NCI-H1105 treated with DMSO at 0.1 percent for 48 hours (cell line): ENCODE results near the gene C1QL3.

ENCODE experiments used
- DNase-seq: peaks from one replicate; lab custom pipeline; 2025; lab: John Stamatoyannopoulos, UW

The C1QL3 gene

GRCh38 chr10:16521311-16522016 lies at the start of gene C1QL3:
TSS of gene C1QL3 (minus strand) at chr10:16521879. CDS start at chr10:16521065, 814 bp downstream.
- peak; percentile 32 for DNase-seq

DNA sequence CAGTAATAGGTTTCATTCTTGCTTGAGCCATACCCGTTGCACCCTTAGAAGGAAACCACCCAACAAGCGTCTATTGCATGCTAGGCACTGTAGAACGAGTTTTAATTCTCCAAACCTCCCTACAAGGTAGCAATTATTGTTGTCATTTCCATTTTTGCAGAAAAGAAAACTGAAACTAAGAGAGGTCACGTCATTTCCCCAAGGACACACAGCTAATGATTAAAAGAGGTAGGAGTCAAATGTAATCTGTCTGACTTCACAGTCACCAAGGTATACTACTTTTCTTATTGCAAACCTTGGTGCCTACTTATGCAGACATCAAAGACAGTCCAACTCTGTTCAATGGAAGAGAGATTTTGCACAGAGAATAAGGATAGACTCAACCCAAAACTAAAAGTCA lies 49.1 kb upstream of the C1QL3 start:
- no peak for DNase-seq

GRCh38 chr10:16566202-16566805 lies 44.6 kb upstream of the C1QL3 start:
- DNase-seq = no peak

DNA sequence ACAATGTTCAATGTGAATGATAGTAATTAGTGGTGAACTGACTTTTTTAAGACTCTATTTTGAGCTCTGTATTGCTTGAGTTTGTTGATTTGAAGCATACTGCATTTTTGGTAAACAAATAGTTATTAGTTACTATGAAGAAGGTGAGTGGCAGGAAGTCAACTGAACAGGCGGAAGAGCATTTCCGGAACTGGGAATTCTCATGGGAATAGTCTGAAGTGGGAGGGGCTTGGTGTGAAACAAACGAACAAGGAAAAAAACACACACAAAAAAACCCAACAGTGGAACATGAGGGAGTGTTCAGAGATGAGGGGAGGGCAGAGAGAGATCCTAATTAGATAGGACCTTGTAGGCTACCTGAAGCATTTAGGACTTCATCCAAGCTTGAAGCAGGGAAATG lies 43.9 kb upstream of the C1QL3 start:
- DNase-seq = no peak

DNA sequence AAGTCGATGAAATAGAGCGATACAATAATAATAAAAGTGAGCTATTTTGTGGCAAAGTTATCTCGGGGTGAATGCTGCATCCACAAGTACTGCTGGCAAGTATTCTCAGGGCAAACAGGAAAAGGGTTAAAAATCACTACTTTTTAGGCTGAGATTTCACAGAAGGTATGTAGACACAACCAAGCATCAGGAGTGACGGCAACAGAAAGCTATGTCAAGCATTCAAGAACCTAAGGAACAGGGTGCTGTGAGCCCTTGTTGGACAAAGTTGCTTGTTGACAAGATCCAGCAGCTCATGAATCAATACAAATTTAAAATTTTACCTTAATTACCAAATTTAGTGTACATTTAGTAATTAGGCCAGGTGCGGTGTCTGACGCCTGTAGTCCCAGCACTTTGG lies 41.2 kb upstream of the C1QL3 start:
- DNase-seq = no peak

GRCh38 chr10:16559236-16559773 lies 37.6 kb upstream of the C1QL3 start:
- no peak for DNase-seq

DNA sequence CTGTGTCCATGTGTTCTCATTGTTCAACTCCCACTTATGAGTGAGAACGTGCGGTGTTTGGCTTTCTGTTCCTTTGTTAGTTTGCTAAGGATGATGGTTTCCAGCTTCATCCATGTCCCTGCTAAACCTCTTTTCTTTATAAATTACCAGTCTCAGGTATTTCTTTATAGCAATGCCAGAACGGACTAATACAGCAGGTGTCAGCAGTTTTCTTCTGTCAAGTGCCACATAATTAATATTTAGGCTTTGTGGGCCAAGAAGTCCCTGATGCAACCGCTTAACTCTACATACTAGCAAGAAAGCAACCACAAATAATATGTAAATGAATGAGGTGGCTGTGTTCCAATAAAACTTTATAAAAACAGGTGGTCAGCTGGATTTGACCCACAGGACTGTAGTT lies 26.3 kb upstream of the C1QL3 start:
- DNase-seq = no peak

DNA sequence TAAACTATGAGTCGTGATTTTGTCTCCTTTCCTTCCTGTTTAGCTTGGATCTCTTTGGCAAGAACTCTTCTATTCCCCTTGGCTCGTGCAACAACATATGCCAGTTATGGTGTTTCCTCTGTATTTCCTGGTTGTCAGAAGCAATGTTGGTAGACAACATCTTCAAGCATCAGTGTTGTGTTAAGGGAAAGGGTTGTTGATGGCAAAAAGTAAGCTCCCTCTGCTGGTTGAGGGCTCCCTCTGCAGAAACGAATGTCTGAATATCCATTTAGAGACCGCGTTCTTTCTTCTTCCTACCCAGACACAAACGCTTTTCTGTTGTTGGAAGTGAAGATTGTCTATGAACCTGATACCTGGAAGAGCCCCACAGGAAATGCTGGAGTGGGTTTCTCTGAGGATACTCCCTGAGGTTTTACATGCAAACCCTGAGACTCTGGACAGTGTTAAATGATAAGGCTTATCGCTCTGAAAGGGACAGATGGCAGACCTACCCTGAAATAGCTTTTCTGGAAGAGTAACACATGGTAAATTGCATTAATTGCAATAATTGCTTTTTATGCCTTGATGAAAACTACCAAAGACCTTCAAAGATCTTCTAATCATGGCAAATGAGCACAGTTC lies 23.5 kb upstream of the C1QL3 start:
- DNase-seq = no peak

- DNase-seq = no peak
These were observed 22.9 kb upstream of the C1QL3 start for GRCh38 chr10:16544591-16544990.

DNA sequence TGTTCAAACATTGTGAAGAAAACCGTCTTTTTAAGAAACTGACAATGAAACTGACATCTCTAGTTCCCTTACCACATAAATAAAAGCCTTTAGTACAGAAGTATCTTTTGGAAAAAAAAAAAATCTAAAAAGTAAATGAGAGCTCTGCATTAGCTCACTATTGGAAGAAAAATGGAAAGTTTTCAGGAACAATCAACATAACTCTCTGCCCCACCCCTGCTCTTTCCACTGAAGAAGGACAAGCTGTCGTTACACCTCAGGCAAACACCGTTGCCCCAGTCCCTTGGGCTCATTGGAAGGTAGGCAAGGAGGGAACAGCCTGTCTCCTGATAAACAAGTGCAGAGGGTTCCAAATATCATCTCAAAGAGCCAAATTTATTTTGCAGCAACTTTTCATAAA lies 22.4 kb upstream of the C1QL3 start:
- no peak for DNase-seq

GRCh38 chr10:16536155-16536554 lies 14.5 kb upstream of the C1QL3 start:
- DNase-seq = no peak

DNA sequence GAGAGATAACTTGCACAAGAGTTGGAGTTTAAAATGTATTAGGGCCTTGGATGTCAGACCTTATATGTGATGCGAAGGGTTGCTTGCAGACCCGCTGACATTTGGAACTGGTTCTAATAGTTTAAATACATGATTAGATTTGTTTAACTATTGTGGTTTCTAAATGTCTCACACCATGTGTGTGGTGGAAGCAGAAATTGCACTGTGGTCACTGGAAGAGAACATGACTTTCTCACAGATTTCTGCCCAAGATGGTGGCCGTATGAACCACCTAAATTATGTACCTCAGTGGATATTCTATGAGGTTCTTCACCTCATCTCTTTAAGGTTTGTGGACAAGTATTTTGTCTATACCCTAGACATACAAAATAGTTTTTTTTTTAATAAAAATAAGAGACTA lies 8.2 kb upstream of the C1QL3 start:
- DNase-seq = no peak

DNA sequence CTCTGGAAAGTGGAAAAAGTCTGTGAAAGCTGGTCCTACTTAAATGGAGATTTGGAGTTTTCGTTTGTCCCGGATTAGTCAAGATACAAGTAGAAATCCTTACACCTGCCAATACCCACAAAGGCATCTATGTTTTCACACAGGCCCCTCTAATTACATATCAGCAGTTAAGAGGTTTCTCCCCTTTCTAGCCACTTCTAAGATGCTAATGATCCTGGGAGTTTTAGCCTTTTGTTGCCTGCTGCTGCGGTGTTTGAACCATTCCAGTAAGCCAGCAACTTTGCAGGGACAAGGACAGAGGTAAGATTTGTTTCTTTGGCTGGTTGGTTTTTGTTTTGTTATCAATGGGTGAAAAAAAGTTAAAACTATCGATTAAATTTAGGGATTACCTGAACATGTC lies 5.8 kb upstream of the C1QL3 start:
- DNase-seq = no peak

DNA sequence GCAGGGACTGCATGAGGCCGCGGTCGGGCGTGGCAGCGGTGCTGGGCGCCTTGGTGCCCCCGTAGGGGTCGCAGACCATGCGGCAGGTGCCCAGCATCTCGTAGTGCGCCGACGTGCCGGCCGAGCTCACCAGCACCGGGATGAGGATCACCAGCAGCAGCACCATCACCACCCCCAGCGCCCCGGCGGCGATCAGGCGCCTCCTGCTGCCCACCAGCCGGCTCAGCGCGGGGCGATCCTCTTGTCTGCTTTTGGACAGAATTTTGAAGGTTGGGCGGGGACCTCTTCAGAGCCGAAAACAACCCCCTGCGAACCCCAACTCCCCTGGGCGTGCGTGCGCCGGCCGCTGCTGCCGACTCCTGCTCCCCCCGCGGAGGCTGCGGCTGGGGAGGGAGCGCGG lies 779 bp downstream of the C1QL3 start:
- DNase-seq = peak; percentile 33

GRCh38 chr10:16519908-16520861 lies 1.5 kb downstream of the C1QL3 start:
- DNase-seq = no peak

- no peak for DNase-seq
These were observed 2.3 kb downstream of the C1QL3 start for GRCh38 chr10:16519250-16519907.

GRCh38 chr10:16518822-16519221 lies 2.9 kb downstream of the C1QL3 start:
- DNase-seq = no peak

GRCh38 chr10:16510843-16511242 lies 10.8 kb downstream of the C1QL3 start:
- no peak for DNase-seq

GRCh38 chr10:16509996-16510395 lies 11.7 kb downstream of the C1QL3 start:
- DNase-seq = no peak

DNA sequence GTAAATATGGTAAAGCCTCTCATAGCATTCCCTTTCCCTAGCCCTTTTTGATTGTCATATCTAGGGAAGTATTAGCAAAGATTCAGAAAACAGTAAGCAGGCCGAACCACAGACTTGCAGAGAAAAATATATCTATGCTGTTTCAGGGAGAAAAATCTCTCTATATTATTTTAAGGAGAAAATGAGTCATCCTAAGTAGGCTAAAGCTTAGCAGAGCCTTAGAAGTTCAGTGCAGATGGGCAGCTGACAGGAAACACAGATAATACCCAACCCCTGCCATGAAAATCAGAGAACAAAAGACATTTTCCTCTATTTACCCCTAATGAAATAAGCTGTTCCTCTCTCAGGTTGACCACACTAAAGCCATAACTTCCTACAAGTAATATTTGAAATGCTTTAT lies 16.5 kb downstream of the C1QL3 start:
- no peak for DNase-seq

- DNase-seq = no peak
These were observed 23.8 kb downstream of the C1QL3 start for GRCh38 chr10:16497911-16498310.
